Measurements from ENCODE around the gene SMAD3. TPM values are rescaled to one million over a fixed set of nuclear protein-coding genes. Genes with fewer than 3 reads are reported as not detected.

The SMAD3 gene
- total RNA-seq, 2 experiments from 2014 or later: 26.8 to 27.1 TPM

DNA sequence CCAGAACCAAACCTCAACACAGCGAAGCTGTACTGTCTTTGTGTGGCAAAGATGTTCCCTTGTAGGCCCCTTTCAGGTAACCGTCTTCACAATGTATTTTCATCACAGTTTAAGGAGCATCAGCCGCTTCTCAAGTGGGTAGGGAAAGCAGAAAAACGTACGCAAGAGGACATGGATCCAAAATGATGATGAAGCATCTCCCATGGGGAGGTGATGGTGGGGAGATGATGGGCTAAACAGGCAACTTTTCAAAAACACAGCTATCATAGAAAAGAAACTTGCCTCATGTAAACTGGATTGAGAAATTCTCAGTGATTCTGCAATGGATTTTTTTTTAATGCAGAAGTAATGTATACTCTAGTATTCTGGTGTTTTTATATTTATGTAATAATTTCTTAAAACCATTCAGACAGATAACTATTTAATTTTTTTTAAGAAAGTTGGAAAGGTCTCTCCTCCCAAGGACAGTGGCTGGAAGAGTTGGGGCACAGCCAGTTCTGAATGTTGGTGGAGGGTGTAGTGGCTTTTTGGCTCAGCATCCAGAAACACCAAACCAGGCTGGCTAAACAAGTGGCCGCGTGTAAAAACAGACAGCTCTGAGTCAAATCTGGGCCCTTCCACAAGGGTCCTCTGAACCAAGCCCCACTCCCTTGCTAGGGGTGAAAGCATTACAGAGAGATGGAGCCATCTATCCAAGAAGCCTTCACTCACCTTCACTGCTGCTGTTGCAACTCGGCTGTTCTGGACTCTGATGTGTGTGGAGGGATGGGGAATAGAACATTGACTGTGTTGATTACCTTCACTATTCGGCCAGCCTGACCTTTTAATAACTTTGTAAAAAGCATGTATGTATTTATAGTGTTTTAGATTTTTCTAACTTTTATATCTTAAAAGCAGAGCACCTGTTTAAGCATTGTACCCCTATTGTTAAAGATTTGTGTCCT, 129.0 kb downstream of the SMAD3 start:
- Mint-ChIP-seq H3K27me3 (ENCODE audit: low read depth) (no peaks in the 10 kb centered on the region), H3K4me3 (no peak overlapping the region), H3K27ac (peak overlapping the region; percentile 10), H3K9me3 (ENCODE audit: insufficient read depth) (no peaks in the 10 kb centered on the region), H3K36me3 (ENCODE audit: low read depth) (peaks cover 66% of the 10 kb centered on the region), H3K4me1 (ENCODE audit: low read depth) (peaks cover 18% of the 10 kb centered on the region)
- ATAC-seq (no peak), DNase-seq (no peak)
- ChIA-PET POLR2A (no interaction called here), CTCF (no interaction called here)

DNA sequence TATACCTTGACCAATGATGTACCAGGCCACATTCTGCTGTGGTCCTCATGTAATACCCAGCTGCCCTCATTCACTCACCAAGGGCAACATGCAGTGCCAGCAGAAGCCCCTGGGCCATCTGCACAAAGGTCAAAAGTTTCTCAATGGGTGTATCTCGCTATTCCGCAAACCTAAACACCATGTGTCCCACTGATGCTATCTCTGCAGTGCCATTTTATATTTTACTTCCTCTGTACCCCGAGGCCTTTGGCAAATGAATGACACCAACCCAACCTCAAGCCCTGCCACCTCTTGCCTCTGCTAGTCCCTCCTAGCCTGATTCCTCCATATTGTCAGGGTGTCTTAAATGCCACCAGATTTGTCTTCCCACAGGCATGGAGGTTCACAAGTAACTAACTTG, 129.9 kb downstream of the SMAD3 start:
- no peaks in the 10 kb centered on the region for H3K27me3 Mint-ChIP-seq (ENCODE audit: low read depth)
- POLR2A ChIA-PET: no interaction called here
- ATAC-seq: no peak
- CTCF ChIA-PET: no interaction called here
- H3K4me1 Mint-ChIP-seq (ENCODE audit: low read depth): peaks cover 18% of the 10 kb centered on the region
- H3K4me3 Mint-ChIP-seq: no peak overlapping the region
- no peak overlapping the region for H3K27ac Mint-ChIP-seq
- H3K9me3 Mint-ChIP-seq (ENCODE audit: insufficient read depth): no peaks in the 10 kb centered on the region
- no peak for DNase-seq
- peaks cover 65% of the 10 kb centered on the region for H3K36me3 Mint-ChIP-seq (ENCODE audit: low read depth)

DNA sequence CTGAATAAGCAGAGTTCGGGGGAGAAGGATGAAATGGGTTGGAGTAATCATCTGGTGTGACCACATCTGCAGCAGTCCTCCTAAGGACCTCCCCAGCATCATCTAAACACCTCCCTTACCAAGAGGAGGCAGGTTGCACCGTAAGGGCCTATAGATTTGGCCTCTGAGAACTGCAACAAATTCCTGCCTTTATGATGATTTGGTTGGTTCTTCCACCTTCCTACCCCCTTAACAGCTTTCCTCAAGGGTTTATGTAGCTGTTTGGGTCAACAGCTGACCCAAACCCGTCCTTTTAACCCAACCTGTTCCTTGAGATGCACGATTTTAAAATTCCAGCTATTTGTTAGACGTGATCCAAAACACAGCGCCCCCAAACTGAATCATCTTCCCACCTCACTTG, 130.8 kb downstream of the SMAD3 start:
- H3K36me3 Mint-ChIP-seq (ENCODE audit: low read depth): peaks cover 67% of the 10 kb centered on the region
- ChIA-PET POLR2A (no interaction called here), CTCF (no interaction called here)
- peaks cover 18% of the 10 kb centered on the region for H3K4me1 Mint-ChIP-seq (ENCODE audit: low read depth)
- H3K9me3 Mint-ChIP-seq (ENCODE audit: insufficient read depth): no peaks in the 10 kb centered on the region
- H3K27ac Mint-ChIP-seq: no peak overlapping the region
- no peaks in the 10 kb centered on the region for H3K27me3 Mint-ChIP-seq (ENCODE audit: low read depth)
- no peak for ATAC-seq
- DNase-seq: no peak
- H3K4me3 Mint-ChIP-seq: no peak overlapping the region

DNA sequence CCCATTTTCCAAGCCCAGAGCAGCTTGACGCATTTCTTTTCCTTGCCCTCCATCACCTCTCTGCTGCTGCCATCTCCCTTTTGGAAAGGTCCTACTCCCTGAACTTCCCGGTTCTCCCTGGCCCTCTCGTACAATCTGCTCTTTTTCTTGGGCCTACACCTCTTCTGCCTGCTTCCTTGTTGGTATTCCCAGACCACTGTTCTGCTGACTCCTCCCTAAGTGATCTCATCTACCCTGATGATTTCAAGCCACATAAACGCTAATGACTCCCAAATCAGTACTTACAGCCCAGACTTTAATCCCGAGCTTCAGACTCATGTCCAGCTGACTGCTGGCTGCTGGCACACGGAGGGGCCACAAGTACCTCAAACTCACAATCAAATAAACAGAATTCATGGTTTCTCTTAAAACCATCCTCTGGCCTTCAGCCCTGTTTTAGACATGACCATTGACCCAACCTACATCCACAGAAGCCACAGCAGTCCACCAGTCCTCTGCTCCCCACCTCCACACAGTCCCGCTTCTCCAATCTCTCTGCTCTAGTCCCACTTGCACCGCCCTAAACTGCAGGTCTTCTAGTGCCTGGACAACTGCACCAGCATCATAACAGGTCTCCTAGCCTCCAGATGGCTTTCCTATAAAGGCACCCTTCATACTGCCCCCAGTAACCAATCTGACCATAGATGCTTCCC, 131.4 kb downstream of the SMAD3 start:
- peaks cover 20% of the 10 kb centered on the region for H3K4me1 Mint-ChIP-seq (ENCODE audit: low read depth)
- ATAC-seq: no peak
- ChIA-PET CTCF (interaction anchor here (1.5 kb wide), 1 partner anchor 229 kb away, joined by 3 read pairs; no protein-coding TSS in a partner anchor), POLR2A (no interaction called here)
- peaks cover 72% of the 10 kb centered on the region for H3K36me3 Mint-ChIP-seq (ENCODE audit: low read depth)
- H3K4me3 Mint-ChIP-seq: no peak overlapping the region
- no peaks in the 10 kb centered on the region for H3K9me3 Mint-ChIP-seq (ENCODE audit: insufficient read depth)
- H3K27ac Mint-ChIP-seq: no peak overlapping the region
- no peaks in the 10 kb centered on the region for H3K27me3 Mint-ChIP-seq (ENCODE audit: low read depth)
- DNase-seq: no peak

DNA sequence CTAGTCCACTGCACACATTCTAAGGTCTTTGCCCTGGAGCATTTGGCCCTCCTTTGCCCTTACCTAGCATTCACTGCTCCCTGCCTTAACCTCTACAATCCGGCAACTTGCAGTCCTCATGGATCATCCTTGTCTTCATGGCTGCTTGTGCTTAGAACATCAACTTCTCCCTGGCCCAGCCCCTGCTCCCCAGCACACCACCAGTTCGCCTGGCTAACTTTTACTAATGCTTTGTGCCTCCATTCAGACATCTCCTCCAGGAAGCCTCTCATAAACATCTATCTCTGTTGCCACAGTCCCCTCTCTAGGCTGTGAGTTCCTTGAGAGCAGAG, 131.9 kb downstream of the SMAD3 start:
- Mint-ChIP-seq H3K4me3 (no peak overlapping the region), H3K4me1 (ENCODE audit: low read depth) (peaks cover 15% of the 10 kb centered on the region), H3K27me3 (ENCODE audit: low read depth) (no peaks in the 10 kb centered on the region), H3K9me3 (ENCODE audit: insufficient read depth) (no peaks in the 10 kb centered on the region), H3K36me3 (ENCODE audit: low read depth) (peaks cover 73% of the 10 kb centered on the region), H3K27ac (peak overlapping the region; percentile 45)
- ATAC-seq (no peak), DNase-seq (no peak)
- POLR2A ChIA-PET: no interaction called here
- CTCF ChIA-PET: interaction anchor here (1.5 kb wide), 1 partner anchor 230 kb away, joined by 3 read pairs; no protein-coding TSS in a partner anchor

DNA sequence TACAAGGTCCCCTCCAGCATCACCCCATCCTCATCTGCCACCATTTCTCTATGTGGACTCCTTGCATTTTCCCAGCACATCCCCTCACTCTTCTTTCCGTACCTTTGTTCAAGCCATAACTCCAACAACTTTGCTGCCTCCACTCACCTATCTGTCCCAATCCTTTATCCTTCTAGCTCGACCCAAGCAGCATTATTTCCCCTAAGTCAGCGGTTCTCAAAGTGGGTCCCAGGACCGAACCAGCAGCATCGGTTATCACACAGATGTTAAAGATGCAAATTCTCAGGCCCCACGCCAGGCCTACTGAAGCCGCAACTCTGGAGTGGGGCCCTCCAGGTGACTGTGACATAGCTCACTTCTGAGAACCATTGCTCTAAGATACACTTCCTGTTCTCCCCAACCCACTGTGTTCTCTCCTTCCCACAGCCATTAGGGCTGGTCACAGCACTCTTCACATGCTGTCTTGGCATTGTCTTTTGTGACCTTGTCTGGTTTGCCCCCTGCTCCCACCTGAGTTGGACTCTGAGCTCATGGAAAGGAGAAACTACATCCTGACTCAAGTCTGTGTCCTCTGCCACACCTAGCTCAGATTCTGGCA, 132.9 kb downstream of the SMAD3 start:
- CTCF ChIA-PET: interaction anchor here (1.2 to 1.9 kb wide), 3 partner anchors 19 to 230 kb away, joined by 3 to 8 read pairs (median 4); no protein-coding TSS in a partner anchor
- Mint-ChIP-seq H3K4me1 (ENCODE audit: low read depth) (peaks cover 13% of the 10 kb centered on the region), H3K9me3 (ENCODE audit: insufficient read depth) (no peaks in the 10 kb centered on the region), H3K27ac (peak overlapping the region; percentile 12), H3K4me3 (no peak overlapping the region), H3K27me3 (ENCODE audit: low read depth) (no peaks in the 10 kb centered on the region), H3K36me3 (ENCODE audit: low read depth) (peaks cover 74% of the 10 kb centered on the region)
- no peak for DNase-seq
- POLR2A ChIA-PET: no interaction called here
- ATAC-seq: no peak

DNA sequence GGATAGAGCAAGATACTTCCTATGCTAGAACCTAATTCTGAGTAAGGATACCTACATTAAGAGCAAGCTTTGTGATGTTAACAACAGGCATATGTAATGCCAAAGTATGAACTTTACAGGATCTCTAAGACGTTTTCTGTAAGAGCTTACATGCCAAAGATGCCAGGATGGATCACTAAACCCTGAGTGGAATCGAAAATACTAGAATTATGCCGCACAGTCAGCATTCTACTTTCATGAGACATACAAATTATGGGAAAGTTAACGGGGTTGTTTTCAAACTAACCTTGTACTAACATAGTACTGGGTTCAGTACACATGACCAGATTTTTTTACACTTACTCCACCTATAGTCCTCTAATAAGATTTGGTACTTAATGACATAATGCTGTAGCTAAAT, 134.0 kb downstream of the SMAD3 start:
- Mint-ChIP-seq H3K27me3 (ENCODE audit: low read depth) (no peaks in the 10 kb centered on the region), H3K4me3 (no peak overlapping the region), H3K9me3 (ENCODE audit: insufficient read depth) (no peaks in the 10 kb centered on the region), H3K4me1 (ENCODE audit: low read depth) (peaks cover 13% of the 10 kb centered on the region), H3K36me3 (ENCODE audit: low read depth) (peaks cover 75% of the 10 kb centered on the region), H3K27ac (no peak overlapping the region)
- ChIA-PET POLR2A (no interaction called here), CTCF (interaction anchor here (1.9 kb wide), 1 partner anchor 41 kb away, joined by 8 read pairs; no protein-coding TSS in a partner anchor)
- ATAC-seq (no peak), DNase-seq (no peak)

DNA sequence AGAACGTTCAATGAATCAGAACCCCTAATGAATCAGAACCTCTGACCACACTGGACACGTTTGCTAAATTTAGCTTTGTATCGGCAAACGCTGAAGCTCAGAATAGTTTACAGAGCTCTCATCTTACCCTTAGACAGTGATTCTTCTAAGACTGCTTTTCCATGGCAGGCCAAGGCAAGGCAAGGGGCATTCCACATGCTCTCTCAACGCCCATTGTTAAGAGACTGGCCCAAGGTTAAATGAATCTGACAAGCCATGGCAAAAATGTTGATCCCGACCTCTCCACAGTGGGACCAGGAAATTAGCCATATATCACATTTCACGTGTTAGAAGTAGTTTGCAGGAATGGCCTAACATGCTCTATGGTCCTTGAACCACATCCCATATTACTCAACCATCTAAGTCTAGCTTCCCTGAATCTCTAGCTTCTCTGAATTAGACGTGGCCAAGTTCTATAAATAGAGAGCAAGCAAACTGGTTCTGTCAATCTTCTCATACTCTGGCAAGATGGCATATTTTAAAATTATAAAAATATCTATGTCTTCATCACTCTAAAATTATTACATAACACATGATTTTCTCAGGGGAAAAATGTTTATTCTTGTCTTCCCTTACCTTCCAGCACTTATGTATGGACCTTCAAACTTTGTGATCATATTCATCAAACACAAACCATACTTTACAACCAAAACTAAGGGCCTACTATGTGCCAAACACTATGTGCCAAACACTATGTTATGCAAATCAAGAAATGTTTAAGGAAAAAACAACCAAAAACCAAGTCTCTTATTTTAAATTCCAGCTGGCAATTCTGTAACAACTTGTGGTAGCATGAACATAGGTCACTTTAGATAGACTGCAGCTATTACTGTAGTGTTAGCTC, 134.7 kb downstream of the SMAD3 start:
- Mint-ChIP-seq H3K27me3 (ENCODE audit: low read depth) (no peaks in the 10 kb centered on the region), H3K4me1 (ENCODE audit: low read depth) (peaks cover 13% of the 10 kb centered on the region), H3K4me3 (no peak overlapping the region), H3K27ac (no peak overlapping the region), H3K9me3 (ENCODE audit: insufficient read depth) (no peaks in the 10 kb centered on the region), H3K36me3 (ENCODE audit: low read depth) (peaks cover 70% of the 10 kb centered on the region)
- DNase-seq (no peak), ATAC-seq (no peak)
- ChIA-PET POLR2A (no interaction called here), CTCF (interaction anchor here (1.0 to 1.9 kb wide), 3 partner anchors 40 to 254 kb away, joined by 3 to 8 read pairs (median 3); no protein-coding TSS in a partner anchor)

DNA sequence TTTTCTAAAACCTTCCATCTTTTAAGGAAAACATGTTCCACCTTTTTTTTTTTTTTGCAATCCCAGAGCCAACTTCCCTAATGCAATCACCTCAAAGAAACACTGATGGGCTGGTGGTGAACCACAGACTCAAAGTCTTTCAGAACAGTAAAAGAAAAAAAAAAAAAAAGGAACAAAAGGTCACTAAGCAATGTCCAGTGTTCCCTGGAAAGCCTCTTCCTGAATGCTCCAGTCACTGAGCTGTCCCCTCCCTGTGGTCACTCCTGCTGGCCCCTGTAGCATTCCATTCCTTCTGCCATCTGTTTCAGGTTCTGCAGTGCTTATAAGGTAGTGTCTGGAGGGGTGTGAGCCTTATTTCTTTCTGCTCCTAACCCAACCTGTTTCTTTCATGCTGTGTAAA, 135.7 kb downstream of the SMAD3 start:
- ATAC-seq (no peak), DNase-seq (no peak)
- Mint-ChIP-seq H3K9me3 (ENCODE audit: insufficient read depth) (no peaks in the 10 kb centered on the region), H3K4me1 (ENCODE audit: low read depth) (peaks cover 13% of the 10 kb centered on the region), H3K27ac (no peak overlapping the region), H3K27me3 (ENCODE audit: low read depth) (no peaks in the 10 kb centered on the region), H3K36me3 (ENCODE audit: low read depth) (peaks cover 71% of the 10 kb centered on the region), H3K4me3 (no peak overlapping the region)
- POLR2A ChIA-PET: no interaction called here
- CTCF ChIA-PET: interaction anchor here (1.5 kb wide), 1 partner anchor 255 kb away, joined by 3 read pairs; no protein-coding TSS in a partner anchor

DNA sequence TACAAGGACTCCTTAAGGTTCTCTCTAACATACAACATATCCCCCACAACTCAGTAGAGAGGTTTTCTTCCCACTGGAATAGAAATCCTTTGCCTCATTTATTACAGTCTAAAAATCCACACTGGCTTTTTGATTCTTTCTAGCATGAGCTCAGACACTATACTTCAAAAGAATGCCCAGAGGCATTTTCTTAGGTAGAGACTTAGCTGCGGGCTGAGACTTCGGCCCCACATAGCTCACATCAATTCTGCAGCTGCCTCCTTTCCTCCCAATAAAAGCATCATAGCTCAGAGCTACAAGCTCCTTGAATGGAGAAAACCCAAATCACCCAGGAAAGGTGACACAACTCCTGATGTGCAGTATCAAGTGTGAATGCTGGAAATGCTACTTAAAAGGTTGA, 136.7 kb downstream of the SMAD3 start:
- ChIA-PET CTCF (no interaction called here), POLR2A (no interaction called here)
- Mint-ChIP-seq H3K9me3 (ENCODE audit: insufficient read depth) (no peaks in the 10 kb centered on the region), H3K27me3 (ENCODE audit: low read depth) (no peaks in the 10 kb centered on the region), H3K27ac (no peak overlapping the region), H3K36me3 (ENCODE audit: low read depth) (peaks cover 65% of the 10 kb centered on the region), H3K4me1 (ENCODE audit: low read depth) (peaks cover 13% of the 10 kb centered on the region), H3K4me3 (no peak overlapping the region)
- ATAC-seq (no peak), DNase-seq (no peak)

DNA sequence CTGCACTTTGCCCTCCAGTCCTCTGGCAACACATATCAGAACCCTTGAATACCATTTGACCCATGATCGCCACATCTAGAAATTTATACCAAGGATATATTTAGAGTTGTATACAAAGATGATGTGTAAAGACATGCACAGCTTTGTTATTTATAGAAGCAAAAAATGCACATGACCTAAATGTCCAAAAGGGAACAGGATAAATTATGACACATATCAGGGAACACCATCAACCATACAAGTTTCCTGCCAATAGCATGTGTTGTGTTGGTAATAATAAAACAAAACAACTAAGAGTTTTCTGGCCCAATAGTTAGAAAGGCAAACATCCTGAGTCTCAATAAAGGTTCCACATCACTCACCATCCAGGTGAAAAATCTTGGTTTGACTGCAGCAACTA, 137.6 kb downstream of the SMAD3 start:
- H3K36me3 Mint-ChIP-seq (ENCODE audit: low read depth): peaks cover 63% of the 10 kb centered on the region
- ChIA-PET POLR2A (no interaction called here), CTCF (no interaction called here)
- no peak overlapping the region for H3K4me3 Mint-ChIP-seq
- H3K27me3 Mint-ChIP-seq (ENCODE audit: low read depth): no peaks in the 10 kb centered on the region
- H3K27ac Mint-ChIP-seq: no peak overlapping the region
- peaks cover 11% of the 10 kb centered on the region for H3K4me1 Mint-ChIP-seq (ENCODE audit: low read depth)
- no peak for ATAC-seq
- no peaks in the 10 kb centered on the region for H3K9me3 Mint-ChIP-seq (ENCODE audit: insufficient read depth)
- no peak for DNase-seq

Measured in activated CD8-positive, alpha-beta T cell treated with anti-CD3 and anti-CD28 coated beads, Interleukin-2, amount 10 ng/mL, durations not matched to agents 7 days and 5 days (primary cell).